ENCODE measurements around the gene MARK2.

DNA sequence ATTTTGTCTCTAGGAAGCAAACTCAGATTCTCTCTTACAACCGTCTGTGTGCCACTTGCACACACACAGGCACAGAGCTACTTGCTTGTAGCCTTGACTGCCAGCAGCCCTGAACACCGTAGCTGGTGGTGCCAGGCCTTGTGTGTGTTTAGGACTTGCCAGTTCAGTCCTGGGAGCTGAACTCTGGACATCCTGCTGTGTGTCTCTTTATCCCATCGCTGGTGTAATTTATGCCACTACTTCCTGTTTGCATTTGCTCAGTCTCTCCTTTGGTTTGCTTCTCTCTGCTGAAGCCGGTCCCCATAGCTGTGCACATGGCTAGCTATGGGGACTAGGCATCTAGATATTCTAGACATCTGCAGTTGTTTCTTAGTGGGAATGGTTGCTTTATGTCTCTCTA is 24.0 kb downstream of the MARK2 start:
- TF ChIP-seq, protein P1, sequence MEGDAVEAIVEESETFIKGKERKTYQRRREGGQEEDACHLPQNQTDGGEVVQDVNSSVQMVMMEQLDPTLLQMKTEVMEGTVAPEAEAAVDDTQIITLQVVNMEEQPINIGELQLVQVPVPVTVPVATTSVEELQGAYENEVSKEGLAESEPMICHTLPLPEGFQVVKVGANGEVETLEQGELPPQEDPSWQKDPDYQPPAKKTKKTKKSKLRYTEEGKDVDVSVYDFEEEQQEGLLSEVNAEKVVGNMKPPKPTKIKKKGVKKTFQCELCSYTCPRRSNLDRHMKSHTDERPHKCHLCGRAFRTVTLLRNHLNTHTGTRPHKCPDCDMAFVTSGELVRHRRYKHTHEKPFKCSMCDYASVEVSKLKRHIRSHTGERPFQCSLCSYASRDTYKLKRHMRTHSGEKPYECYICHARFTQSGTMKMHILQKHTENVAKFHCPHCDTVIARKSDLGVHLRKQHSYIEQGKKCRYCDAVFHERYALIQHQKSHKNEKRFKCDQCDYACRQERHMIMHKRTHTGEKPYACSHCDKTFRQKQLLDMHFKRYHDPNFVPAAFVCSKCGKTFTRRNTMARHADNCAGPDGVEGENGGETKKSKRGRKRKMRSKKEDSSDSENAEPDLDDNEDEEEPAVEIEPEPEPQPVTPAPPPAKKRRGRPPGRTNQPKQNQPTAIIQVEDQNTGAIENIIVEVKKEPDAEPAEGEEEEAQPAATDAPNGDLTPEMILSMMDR (IDR thresholded peaks at IDR 0.05) = no peak
- no peak for TF ChIP-seq POLR2A (IDR thresholded peaks at IDR 0.05)
